Measurements from ENCODE around the gene C10orf88.

GRCh38 chr10:122986335-122986734 lies 32.3 kb upstream of the C10orf88 start:
- TF ChIP-seq FOXK2 (IDR thresholded peaks at IDR 0.05) (no peak), SP1 (IDR thresholded peaks at IDR 0.05) (no peak), NFRKB (IDR thresholded peaks at IDR 0.05) (no peak), CTBP1 (IDR thresholded peaks at IDR 0.05; ENCODE audit: borderline replicate concordance) (no peak), HDGF (IDR thresholded peaks at IDR 0.05; ENCODE audit: borderline replicate concordance) (no peak), FOXM1 (IDR thresholded peaks at IDR 0.05; ENCODE audit: borderline replicate concordance) (no peak), SUZ12 (IDR thresholded peaks at IDR 0.05) (no peak)

Data from HEK293T (cell line).